HG03103 (cell line): ENCODE measurements around the gene IFI44L.

Experiments
- ATAC-seq: cut with Tn5 transposase; IDR thresholded peaks from one replicate; pipeline ENCODE4 v1.9.1; 2021; ENCODE audit warnings: low read depth; ENCODE audit not compliant: unreplicated experiment

Gene IFI44L

DNA sequence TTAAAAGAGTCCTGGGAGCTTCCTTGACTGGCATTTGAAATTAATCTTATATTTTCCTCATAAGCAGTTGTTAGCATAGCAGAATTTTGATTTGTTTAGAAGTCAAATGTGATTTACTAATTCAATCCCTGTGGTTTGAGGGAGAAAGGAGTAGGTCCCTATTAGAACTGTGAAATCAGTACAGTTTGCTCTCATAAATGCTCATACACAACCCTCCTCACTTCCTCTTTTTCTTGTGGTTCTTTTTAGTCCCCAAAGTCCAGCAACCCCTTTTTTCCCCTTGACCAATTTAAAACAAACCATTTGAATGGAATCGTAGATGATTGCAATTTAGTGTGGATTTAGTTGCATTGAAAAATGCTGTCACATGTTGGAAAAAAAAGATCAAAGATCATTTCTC lies 20.2 kb downstream of the IFI44L start:
- ATAC-seq, result peak; percentile 56

- ATAC-seq, result no peak
These were observed 21.3 kb downstream of the IFI44L start for GRCh38 chr1:78641558-78641957.

DNA sequence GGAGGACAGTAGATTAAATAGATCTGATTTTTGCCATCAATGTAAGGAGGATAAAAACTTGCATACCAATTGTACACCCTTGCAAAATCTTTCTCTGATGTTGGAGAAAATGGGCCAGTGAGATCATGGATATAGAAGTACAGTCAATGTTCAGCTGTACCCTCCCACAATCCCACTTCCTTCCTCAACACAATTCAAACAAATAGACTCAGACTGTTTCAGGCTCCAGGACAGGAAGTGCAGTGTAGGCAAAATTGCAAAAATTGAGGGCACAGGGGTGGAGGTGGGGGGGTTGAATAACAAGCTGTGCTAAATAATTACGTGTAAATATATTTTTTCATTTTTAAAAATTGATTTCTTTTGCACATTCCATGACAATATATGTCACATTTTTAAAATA lies 25.5 kb downstream of the IFI44L start:
- no peak for ATAC-seq

GRCh38 chr1:78647238-78647637 lies 27.0 kb downstream of the IFI44L start:
- ATAC-seq, result no peak

DNA sequence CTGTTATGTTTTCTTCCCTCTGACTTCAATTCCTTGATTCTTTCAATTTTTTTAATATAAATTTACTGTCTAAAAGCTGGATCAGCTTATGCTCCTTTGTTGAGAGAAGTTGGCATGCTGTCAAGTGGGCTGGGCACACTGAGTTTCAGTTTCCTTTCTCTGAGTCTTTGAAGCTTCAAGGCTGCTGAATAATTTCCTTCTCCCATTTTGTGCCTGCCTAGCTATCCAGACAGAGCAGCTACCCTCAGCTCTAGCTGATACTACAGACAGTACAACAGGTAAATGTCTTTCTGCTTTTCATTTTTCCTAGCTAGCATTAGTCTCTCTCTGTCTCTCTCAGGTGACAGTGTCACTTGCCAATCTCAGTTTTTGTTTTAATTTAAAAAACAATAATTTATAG lies 29.4 kb downstream of the IFI44L start, which contains the start of gene IFI44:
IFI44 (plus strand) TSS at position 204 of the 400 bp plus-strand sequence. CDS start 365 bp downstream, outside the sequence.
- ATAC-seq, result peak; percentile 72

GRCh38 chr1:78650114-78650660 lies 29.9 kb downstream of the IFI44L start:
- ATAC-seq, result no peak

DNA sequence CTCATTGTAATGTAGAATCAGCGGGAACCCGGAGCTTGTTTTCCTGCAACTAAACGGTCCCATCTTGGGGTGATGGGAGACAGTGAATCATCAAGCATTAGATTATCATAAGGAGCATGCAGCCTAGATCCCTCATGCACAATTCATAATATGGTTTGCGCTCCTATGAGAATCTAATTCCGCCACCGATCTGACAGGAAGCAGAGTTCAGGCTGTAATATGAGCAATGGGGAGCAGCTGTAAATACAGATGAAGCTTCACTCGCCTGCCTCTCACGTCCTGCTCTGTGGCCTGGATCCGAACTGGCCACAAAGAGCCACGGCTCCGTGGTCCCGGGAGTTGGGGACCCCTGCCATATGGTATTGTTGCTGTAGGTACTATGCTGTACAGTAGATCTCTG lies 31.0 kb downstream of the IFI44L start:
- peak; percentile 38 for ATAC-seq

GRCh38 chr1:78652019-78652560 lies 31.8 kb downstream of the IFI44L start:
- ATAC-seq, result no peak

GRCh38 chr1:78658901-78659300 lies 38.7 kb downstream of the IFI44L start:
- no peak for ATAC-seq

GRCh38 chr1:78663923-78664322 lies 43.7 kb downstream of the IFI44L start:
- ATAC-seq, result no peak

DNA sequence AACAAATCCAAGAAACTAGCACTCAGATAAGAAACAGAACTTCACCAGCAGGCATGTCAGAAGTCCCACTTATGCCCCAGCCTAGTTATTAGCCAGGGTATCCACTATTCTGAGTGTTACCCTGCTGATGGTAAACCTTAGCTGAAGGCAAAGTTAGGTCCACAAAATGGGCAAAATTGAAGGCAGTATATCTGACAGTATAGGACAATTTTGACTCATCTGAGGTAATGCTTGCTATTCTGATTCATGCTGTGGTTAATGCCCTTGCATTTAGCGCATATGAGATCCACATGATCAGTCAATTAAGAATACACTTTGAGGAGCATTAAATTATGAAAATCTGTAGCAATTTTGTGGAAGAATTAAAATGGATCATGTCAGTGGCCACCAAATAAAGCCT lies 44.5 kb downstream of the IFI44L start:
- ATAC-seq, result no peak

GRCh38 chr1:78665809-78666208 lies 45.6 kb downstream of the IFI44L start:
- ATAC-seq, result no peak

GRCh38 chr1:78667939-78668338 lies 47.7 kb downstream of the IFI44L start:
- ATAC-seq, result no peak

DNA sequence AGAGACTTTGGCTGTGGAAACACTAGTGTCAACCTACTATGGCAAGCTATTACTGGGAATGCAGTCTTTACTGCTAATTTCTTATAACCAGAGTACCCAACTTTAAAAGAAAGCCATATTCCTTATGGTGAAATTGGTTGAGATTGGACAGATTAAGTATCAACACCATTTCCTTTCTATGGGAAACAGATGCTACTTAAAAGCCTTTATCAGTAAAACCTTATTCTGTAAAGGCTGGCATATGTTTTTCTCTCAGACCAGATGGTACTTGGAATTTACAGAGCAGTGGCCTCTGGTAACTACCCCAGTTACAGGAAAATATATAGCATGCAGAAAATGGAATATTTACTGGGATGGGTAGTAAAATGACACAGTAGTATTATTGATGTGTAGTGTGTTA lies 48.2 kb downstream of the IFI44L start:
- no peak for ATAC-seq

GRCh38 chr1:78672428-78672827 lies 52.2 kb downstream of the IFI44L start:
- no peak for ATAC-seq

GRCh38 chr1:78673120-78673519 lies 52.9 kb downstream of the IFI44L start:
- ATAC-seq, result no peak

- no peak for ATAC-seq
These were observed 56.2 kb downstream of the IFI44L start for GRCh38 chr1:78676347-78676982.

DNA sequence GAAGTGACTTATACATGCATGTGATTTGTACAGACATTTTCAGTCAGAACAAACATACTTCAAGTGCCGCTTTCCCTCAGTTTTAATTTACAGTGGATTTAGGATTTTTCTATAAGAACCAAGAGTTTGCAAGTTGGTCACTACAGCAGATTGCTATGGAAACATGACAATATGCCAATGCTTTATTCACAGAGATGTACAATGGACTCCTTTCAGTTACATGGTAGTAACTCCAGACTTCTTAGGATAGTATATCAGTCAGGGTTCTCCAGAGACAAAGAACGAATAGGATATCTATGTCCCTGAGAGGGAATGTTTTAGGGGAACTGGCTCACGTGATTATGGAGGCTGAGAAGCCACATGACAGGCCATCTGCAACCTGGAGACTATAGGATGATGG lies 56.7 kb downstream of the IFI44L start:
- ATAC-seq, result no peak

- ATAC-seq, result no peak
These were observed 57.5 kb downstream of the IFI44L start for GRCh38 chr1:78677788-78678187.

DNA sequence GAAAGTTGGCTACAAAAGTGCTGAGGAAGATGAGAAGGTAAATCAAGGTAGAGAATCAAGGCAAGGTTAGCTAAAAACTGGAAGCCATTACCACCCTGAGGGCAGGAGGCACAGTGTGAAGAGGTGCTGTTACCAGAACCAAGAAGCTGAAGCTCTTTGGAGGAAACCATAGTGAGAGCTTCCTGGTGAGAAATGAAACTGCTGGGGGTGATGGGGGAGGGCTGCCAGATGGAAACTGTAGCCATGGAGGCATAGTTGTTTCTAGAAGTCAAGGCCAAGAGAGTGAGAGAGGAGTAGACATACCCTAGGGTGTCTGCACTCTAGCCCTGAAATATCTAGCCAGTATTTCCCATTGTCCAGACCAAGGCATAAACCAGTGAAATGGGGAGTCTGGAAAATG lies 58.1 kb downstream of the IFI44L start:
- ATAC-seq, result peak; percentile 72

DNA sequence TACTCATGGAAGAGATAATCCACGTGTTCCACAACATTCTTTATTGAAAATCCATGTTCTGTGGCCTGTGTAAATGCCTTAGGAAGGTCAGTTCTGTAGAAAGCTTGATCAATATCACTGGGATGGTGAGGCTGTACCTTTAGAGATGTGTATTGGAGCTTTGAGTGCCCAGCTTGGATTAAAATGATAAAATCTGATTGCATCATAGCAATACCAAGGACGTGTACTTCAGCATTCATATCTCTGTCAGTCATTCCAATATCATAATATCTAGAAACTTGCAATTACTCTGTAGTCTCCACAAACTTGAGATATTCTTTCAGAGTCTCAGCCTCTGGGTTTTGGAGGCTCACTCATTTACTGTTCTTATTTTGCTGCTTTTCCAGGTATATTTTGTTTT lies 61.0 kb downstream of the IFI44L start:
- ATAC-seq, result no peak

GRCh38 chr1:78682496-78682895 lies 62.2 kb downstream of the IFI44L start:
- no peak for ATAC-seq
